ENCODE measurements around the gene FILIP1L. TPM values are rescaled to one million over a fixed set of nuclear protein-coding genes. Genes with fewer than 3 reads are reported as not detected.

FILIP1L gene
- total RNA-seq, 1 donor from 2014 or later, result 1.2 TPM

Small RNAs within 50 kb of the gene (small RNA-seq; reads per million reads assigned to genes)
- not detected for gene MIR3921

Other genes starting within 250 kb of the FILIP1L start
- gene TBC1D23, start 146.5 kb upstream of the FILIP1L start, total RNA-seq, result 65.2 TPM
- gene NIT2, start 220.3 kb upstream of the FILIP1L start, total RNA-seq, result 8.6 TPM

Data from frontal cortex (tissue), 1 donor.